HG03439 (cell line): ENCODE measurements around the gene CXXC1.
A peak's percentile ranks its signal among the peaks of the same experiment; 100 is the strongest.
"Not testable (repeated sequence)": the region's sequence is repeated elsewhere in the genome, so short reads cannot be mapped to it uniquely, and the experiment has no call there.

Source experiments
- ATAC-seq: cut with Tn5 transposase; IDR thresholded peaks from one replicate; pipeline ENCODE4 v1.9.1; 2021; ENCODE audit warnings: mild to moderate bottlenecking, moderate library complexity; ENCODE audit not compliant: unreplicated experiment

Gene CXXC1

DNA sequence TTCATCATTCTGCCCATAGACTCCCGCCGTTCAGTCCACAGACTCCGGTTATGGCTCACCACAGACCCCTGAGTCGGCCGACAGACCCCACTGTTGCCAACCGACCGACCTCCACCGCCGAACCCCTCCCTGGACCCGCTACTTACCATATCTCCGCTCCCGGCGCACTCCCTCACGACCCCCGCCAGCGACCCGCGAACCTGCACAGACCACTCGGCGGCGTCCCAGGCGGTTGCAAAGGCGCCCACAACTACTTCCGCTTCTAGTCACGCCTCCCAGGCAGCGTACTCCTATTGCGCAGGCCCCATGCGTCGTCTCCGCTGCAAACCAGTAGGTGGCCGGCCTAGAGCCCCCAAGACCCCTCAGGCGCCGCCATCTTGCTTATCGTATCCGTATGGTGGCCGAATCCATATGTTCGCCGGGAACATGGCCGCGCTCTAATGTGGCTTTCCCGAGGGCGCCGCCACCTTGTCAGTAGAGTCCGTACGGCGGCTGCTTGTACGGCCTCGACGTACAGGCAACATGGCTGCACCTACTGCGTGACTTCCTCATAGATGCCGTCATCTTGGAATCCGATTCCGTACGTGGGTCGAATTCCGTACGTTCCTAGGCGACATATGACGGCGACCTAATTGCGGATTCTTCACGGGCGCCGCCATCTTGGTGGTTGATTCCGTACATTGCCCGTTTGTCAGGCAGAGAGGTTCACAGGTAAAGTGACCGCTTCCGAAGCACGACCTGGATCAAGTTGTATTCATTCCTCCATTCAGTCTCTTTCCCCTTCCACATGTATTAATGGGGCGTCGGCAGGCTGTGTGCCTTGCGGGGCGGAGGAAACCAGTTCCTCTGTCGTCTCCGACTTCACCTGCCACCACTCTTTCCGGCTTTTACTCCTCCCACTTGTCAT lies at the start of gene CXXC1:
TSS of gene CXXC1 (minus strand) at position 252 of the 907 bp plus-strand sequence. CDS start at position 149, 103 bp downstream.
- ATAC-seq: peak; percentile 89

DNA sequence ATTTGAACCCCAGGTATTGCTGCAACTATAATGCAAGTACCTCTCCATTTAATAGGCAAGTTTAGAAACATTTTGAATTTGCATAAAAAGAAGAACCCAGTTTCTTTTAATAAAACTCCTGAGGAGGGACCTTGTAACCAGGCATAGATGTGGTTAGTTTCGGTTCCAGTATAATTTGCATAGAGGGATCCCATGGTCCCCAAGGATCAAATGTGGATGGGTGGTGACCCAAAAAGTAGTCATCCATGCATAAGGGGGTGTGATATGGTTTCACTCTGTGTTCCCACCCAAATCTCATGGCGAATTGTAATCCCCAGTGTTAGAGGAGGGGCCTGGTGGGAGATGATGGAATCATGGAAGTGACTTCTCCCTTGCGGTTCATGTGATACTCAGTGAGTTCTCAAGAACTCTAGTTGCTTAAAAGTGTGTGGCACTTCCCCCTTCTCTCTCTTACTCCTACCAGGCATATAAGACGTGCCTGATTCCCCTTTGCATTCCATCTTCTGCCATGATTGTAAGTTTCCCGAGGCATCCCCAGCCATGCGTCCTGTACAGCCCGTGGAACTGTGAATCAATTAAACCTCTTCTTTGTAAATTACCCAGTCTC lies 47.2 kb upstream of the CXXC1 start:
- peak; percentile 64 for ATAC-seq

DNA sequence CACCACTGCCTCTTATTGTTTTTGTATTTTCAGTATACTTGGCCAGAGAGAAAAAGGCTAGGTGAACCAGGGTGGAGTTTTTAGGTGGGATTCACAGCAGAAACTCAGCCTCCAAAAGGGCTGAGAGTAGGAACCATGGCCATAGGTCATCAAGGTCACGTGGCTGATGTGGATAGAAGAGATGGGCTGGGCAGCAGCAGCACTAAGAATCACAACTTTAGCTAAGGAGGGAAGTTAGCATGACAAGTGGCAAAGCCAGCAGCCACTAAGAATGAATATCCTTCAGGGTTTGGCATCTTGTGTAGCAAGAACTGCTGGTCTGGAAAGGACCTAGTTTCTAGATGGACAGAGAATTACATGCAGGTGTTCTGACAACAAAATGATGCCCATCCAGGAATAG lies 44.2 kb upstream of the CXXC1 start:
- ATAC-seq: no peak

DNA sequence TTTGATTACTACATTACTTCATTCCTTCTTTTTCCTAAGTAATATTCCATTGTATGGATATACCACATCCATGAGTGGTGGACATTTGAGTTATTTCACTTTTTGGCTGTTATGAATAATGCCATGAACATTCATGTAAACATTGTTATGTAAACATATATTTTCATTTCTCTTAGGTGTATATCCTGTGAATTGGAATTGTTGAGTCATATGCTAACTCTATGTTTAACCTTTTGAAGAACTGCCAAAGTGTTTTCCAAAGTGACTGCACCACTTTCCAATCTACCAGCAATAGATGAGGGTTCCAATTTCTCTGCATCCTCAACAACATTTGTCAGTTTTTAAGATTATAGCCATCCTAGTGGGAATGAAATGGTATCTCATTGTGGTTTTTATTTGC lies 42.7 kb upstream of the CXXC1 start:
- no peak for ATAC-seq

DNA sequence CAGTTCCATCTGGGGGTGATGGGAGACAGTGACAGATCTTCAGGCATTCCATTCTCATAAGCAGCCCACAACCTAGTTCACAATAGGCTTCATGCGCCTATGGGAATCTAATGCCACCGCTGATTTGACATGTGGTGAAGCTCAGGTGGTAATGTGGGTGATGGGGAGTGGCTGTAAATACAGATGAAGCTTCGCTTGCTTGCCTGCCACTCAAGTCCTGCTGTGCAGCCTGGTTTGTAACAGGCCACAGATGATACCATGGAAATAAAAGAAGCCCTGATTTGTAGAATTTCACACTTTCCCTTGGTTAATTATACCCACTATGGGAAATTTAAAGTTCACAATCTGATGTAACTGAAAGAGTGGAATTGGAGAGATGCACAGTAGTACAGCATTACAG lies 40.5 kb upstream of the CXXC1 start:
- ATAC-seq: no peak

DNA sequence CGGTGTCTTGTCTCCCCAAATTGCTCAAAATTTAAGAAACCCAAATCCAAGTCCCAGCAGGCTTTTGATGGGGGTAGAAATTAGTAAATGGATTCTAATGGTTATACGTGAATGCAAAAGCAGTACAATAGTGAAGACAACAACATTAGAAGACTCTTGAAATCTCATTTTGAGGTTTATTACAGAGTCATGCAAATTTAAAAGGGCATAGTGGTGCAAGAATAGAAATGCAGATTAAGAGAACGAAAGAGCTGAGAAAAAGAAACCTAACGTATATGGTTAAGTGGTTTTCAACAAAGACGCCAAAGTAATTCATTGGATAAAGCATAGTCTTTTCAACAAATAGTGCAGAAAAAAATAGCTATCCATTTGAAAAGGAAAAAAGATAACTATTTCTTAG lies 33.2 kb upstream of the CXXC1 start:
- peak; percentile 68 for ATAC-seq

DNA sequence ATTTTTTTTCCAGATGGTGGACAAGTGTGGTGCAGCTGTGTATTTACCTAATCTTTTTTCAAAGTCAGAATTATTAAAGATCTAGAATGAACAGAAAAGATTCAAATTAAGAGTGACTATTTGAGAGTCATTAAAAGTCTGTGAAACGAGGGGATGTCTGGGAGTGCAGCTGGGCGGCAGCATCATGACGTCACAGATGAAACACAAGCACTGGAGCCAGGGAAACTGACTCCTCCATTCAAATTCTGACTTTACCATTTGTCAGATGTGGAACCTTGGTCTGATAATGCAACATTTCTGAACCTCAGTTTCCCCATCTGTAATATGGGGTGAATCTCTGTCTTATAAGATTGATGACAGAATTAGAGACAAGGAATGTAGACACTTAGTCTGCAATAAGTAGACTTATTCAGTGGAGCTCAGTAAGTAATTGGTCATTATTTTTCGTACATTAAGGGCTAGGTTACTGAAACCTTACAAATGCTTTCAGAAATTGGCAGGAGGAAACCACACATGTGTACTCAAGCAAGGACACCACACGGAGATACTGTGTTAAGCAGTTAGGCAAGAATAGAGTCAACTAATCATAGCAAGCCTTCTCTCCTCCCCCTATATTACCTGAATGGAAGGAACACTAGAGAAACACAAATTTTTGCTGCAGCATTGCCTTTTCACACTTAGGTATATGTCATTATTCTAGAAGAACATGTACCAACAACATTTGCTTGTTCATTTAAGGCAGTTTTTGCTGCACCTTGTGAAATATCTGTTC lies 27.8 kb upstream of the CXXC1 start:
- ATAC-seq: peak; percentile 69

DNA sequence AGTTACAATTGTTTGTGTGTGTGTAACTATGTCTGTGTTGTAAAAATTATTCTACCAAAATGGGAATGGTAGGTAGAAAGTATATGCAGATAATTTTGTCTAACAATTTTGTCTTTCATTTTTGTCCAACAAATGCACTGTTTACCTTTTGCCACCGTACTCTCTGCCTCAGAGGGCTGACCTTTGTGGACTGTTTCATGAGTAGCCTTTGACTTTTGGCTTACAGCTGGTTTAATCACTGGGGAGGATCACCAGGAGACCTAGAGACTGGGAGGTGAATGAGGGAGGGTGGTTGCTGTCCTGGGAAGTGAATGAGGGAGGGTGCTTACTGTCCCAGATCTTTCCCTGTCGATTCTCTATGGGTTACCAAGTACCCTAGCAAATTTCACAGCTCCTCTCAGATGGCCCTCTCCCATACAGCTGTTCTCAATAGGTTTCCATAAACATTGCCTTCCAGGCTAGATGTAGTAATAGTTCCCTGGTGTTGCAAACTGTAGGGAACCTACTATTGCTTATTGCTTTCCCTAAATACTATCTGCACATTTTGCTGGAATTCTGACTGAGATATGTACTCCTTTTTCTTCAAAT lies 26.5 kb upstream of the CXXC1 start:
- ATAC-seq: no peak

DNA sequence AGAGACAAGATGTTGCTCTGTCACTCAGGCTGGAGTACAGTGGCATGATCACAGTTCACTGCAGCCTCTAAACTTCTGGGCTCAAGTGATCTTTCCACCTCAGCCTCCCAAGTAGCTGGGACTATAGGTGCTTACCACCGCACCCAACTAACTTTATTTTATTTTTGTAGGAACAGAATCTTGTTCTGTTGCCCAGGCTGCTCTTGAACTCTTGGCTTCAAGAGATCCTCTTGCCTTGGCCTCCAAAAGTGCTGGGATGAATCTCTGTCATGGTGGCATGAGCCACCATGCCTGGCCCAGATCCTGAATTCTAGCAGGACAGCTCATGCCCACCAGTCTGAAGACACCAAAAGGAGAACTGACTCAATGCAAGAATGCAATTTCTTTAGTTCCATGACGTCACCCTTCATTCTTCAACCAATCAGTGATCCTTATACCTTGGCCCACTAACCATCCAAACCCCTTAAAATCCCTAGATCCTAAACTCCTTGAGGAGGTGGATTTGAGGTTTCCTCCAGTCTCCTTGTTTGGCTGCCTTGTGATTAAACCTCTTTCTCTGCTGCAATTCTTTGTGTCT lies 25.6 kb upstream of the CXXC1 start:
- ATAC-seq: peak; percentile 22

DNA sequence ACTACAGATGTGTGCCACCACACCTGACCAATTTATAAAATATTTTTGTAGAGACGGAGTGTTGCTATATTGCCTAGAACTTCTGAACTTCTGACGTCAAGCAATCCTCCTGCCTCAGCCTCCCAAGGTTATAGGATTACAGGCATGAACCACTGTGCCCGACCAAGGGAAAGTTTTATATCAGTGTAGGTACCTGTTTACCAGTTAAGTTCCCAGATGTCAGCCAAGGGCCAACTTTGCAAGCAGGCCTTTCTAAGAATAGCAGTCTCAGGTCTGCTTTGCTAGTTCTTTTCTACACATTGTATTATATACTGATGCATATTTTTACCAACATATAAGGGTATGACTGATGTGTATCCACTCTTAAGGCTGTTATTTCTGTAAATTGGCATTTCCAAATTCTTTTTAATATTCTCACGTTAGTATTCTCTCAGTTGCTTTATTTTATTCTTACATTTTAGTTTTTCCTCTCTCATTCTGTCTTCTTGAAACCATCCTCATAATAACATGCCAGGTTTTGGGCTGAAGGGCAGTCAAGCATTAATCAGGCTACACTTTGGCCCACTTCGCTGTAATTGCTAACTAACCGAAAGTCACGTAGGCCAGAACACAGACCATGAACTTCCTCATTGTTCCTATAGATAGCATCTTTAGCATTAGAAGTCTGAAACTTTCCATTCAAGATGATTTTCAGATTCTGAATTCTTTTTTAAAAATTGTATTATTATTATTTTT lies 25.0 kb upstream of the CXXC1 start:
- ATAC-seq: peak; percentile 56

DNA sequence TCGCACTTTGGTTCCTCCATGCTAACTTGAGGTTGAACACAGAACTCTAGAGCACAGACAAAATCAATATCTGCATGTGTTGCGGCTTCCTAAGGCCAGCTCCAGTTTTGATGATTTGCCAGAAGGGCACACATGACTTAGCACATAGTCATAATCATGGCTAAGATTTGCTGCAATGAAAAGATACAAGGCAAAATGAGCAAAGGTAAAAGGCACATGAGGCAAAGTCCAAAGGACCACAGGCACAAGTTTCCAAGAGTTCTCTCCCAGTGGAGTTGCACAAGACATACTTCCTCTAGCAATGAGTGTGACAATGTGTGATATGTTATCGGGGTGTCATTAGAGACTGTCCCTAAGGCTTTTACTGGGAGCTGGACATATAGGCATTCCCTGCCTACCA lies 24.2 kb upstream of the CXXC1 start:
- no peak for ATAC-seq

DNA sequence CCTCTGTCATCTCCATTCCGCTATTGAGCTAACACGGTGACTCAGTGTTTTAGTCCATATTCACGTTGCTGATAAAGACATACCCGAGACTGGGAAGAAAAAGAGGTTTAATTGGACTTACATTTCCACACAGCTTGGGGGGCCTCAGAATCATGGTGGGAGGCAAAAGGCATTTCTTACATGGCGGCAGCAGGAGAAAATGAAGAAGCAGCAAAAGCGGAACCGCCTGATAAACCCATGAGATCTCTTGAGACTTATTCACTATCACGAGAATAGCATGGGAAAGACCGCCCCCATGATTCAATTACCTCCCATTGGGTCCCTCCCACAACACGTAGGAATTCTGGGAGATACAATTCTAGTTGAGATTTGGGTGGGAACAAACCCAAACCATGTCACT lies 22.6 kb upstream of the CXXC1 start:
- no peak for ATAC-seq

DNA sequence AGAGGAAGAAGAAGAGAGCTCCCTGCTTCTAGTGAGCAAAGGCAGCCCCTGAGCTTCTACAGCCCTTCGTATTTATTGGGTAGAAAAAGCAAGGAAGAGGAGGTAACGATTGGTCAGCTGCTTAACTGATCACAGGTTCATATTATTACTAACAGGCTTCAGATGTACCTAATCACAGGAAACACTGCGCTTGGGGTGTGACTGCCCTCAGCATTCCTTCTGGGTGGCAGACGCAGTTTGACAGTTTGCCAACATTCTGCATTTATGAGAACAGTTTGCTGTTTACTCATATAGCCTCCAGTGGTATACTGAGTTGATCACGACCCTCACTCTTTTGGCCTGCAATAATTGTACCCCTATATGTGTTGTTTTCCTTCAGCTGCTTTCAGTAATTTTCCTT lies 21.4 kb upstream of the CXXC1 start:
- not testable (repeated sequence) for ATAC-seq

DNA sequence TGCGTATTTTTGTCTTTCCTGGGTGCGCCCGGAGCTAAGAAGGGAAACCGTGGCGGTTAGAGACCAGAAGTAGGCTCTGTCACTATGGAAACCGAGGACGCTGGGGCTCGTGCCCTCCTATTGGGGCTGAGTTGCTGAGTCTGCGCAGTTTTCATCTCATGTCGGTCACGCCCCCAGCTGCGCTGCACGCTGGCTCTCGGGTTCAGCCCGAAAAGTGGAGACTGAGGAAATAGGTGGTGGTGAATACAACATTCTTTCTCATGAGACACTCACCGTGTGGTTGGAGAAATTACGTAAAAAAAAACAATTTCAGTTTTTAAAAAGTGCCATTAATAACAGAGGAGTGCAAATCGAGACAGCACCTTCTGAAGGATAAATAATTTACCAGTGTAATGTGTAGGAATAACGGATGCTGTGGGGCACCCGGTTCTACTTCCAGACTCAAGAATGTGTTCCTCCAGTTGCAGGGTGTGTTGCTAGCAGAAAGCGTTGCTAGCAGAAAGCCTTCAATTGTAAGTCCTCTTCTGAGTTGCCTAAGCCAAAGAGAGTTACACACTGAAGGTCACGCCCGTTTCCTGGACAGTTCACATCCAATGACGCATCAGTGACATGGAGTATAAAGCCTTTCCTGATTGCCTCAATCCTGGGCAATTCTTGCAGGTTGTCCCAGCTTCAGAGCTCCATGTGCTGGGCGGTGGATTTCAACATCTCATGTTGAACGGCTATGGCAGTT lies 20.4 kb upstream of the CXXC1 start:
- peak; percentile 85 for ATAC-seq

DNA sequence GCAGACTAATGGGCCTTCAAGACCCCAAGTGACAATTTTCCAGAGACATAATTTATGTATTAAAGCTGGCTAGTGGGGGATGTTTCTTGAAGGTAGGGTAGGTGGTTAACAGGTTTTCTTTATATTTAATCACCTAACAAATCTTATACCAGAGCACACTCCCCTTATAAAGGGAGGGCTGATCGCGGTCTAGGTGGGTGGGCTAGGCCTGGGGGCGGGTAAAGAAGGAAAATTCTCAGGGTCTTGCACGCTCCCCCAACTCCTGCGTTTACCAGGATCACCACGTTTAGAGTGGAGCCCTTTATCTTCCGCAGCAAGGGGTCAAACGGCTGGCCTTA lies 19.9 kb upstream of the CXXC1 start:
- no peak for ATAC-seq

DNA sequence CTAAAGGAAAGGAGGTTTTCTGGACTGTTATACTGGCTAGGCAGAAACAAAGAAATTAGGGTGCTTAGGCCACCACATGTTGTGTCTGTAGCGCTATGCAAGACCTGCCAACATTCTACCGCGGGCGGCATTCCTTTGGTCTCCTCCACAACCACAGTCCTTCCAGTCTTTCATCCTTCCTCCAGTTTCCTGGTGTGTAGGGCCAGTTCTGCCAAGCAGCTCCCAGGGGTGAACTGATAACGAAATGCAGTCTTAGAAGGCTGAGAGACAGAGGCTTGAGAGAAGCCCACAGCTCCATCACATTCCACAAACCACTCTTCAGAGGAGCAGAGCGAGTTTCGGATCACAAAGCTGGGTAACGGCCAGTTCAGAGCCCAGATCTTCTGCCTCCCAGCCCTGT lies 19.5 kb upstream of the CXXC1 start:
- ATAC-seq: no peak

DNA sequence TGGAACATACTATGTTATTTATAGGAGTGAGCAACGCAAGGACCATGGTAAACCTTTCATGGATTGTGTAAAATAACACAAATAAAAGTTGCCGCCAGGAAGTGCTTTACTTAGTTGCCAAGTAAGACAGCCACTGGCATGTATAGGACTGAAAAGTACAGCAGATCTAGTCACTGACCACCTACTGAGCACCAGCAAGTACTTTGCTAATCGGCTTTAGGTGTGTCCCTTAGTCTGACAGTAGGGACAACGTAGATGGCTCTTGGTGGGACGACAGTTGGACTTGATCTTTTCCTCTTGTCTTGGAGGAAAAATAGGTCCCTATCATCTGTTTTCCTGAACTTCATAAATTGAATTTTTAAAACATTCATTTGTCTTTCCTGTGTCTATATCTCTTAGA lies 13.6 kb upstream of the CXXC1 start:
- ATAC-seq: no peak

DNA sequence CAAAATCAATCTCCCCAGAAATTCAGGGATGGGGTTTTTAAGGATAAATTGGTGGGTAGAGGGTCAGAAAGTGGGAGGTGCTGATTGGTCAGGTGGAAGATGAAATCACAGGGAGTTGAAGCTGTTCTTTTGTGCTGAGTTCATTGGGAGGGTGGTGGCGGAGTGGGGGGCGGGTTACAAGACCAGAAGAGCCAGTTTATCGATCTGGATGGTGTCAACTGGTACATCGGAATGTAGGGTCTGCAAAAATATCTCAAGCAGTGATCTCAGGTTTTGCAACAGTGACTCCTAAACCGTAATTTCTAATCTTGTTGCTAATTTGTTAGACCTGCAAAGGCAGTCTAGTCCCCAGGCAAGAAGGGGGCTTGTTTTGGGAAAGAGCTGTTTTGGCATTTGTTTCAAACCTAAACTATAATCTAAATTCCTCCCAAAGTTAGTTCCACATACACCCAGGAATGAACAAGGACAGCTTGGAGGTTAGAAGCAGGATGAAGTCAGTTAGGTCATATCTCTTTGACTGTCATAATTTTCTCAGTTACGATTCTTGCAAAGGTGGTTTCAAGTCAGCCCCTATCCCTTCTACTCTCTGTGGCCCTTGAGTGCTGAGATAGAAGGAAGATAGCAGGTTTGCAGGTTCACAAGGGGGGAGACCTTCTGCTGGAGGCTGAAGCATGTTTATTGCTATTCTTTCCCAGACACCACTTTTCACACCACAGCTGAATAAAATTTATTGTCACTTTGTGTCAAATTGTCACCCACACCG lies 12.3 kb upstream of the CXXC1 start:
- ATAC-seq: no peak
